GF-D8 (cell line): ENCODE measurements around the gene GATA5.

Experiments used
- DNase-seq: peaks from one replicate; lab custom pipeline; 2025; lab: John Stamatoyannopoulos, UW

GATA5 gene

GRCh38 chr20:62472138-62472940 is 3.5 kb downstream of the GATA5 start:
- DNase-seq, result no peak

DNA sequence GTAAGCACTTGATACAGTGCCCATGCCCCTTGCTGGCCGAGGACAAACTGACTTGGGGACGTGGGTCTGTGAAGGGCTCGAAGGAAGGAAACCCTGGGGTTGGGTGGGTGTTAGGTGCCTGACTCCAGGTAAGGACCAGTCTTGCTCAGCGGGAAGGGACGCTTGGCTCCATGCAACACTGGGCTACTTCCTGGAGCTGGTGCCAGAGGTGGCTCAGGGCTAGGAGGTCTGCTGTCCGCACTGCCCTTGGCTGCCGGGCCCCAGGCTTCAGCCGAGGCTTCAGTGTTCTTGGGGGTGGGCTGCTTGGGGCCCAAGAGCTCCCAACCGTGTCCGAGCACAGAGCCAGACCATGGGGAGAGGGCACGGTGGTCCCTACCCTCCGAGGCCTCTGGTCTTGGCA is 5.3 kb downstream of the GATA5 start:
- no peak for DNase-seq

DNA sequence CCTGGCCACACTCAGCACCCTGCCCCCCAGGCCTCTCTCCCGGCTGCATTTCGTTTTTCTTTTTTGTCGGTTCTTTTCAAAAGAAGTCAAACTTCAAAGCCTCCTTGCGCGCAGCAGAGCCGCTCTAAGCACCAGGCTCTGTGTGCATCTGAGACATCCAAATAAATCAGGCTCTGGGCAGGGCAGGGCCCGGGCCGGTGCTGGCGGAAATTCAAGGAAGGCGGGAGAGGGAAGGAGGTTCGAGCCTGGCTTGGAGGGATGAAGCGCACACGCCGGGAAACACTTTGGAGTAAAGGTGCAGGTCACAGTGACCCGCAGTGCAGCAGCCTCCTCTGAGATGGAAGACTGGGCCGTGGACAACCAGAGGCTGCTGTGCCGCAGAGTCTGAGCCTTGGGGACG is 5.8 kb downstream of the GATA5 start:
- DNase-seq, result no peak

- DNase-seq, result no peak
Observed at GRCh38 chr20:62469352-62469751, 6.4 kb downstream of the GATA5 start.

- no peak for DNase-seq
Observed at GRCh38 chr20:62466806-62467537, 8.8 kb downstream of the GATA5 start.

DNA sequence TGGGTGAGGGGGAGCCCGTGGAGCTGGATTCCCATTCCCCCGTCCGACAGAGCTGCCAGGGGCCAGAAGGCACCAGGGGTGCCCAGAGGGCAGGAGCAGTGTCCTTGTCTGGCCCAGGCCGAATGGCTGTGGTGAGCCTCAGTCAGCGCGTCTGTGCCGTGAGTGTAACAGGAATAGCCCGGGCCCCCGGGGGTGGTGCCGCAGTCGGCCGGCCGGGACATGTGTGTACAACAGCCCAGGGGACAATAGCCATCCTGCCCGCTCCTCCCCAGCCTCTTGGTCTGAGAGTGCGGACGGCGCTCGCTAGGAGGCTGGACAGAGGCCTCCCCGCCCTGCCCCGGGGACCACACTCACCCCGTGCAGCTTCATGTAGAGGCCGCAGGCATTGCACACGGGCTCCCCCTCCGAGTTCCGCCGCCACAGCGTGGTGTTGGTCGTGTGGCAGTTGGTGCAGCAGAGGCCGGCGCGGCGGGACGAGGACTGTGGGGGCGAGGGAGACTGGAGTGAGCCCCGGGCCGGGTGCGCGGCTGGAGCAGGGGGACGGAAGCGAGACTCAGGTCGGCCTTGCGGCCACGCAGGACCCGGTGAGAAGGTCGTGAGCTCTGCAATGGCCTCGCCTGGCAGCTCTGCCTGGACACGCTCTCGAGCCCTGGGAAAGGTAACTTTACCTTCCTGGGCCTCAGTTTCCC is 9.6 kb downstream of the GATA5 start:
- no peak for DNase-seq

DNA sequence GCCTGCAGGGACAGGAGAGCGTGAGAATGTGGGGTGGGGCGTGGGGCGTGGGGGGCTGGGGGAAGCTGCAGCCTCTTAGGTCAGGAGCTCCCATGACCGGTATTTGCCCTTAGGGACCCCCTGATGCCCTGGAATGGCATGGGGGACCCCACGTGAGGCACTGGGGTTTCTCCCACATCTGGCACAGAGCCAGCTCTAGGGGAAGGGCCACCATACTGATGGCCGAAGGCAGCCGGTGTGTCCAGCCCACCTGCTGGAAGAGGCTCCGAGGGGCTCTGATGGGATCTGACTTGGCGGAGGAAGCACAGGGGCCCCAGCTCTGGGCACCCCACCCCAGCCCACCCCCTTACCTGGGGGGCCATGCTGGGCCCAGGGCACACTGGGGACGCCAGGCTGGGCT is 10.8 kb downstream of the GATA5 start:
- DNase-seq, result no peak

DNA sequence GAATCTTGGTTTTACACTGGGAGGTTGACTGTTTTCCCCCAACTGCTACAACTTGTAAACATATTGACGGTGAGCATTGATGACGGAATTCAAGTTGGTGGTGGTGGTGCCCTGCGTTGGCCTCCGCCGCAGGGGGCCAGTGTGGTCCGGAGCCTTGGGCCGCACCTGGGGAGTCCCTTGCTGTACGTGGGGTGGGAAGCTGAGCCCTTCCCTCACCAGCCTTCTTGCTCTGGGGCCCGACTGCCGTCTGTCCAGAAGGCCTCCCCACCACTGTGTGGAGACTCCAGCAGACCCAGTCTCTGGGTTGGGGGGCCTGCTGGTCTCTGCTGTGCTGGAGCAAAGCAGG is 11.4 kb downstream of the GATA5 start:
- DNase-seq, result no peak

DNA sequence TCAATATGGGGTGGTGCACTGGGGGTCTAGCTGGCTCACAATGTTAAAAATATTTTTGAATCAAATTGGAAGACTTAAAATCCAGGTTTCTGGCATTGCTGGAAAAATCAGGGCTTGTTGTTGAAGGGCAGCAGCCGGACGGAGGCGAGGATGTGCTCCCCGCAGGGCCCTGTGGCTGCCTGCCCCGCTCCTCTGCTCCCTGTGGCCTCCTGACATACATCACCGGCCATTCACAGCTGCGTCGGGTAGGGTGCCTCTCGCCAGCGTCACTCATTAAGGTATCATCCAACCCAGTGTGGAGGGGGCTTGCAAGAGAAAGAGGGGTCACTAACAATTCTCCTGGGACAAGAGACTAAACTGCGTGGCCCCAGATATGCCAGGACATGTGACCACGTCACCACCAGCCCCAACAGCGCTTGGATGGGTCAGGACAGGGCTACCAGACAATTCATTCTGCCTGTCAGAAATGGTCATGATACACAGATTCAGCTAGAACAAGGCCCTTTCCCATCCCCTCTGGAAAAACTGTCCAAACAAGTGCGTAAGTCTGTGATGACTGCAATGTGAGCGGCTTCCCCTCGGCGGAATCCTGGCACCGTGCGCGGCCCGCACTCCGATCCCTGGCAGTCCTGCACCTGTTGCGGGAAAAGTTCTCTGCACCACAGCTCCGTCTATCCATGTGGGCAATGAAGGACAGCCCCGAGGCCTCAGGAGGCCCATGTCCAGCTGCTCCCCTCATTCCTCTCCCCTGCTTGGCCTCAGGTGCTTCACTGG is 12.0 kb downstream of the GATA5 start:
- DNase-seq, result no peak

DNA sequence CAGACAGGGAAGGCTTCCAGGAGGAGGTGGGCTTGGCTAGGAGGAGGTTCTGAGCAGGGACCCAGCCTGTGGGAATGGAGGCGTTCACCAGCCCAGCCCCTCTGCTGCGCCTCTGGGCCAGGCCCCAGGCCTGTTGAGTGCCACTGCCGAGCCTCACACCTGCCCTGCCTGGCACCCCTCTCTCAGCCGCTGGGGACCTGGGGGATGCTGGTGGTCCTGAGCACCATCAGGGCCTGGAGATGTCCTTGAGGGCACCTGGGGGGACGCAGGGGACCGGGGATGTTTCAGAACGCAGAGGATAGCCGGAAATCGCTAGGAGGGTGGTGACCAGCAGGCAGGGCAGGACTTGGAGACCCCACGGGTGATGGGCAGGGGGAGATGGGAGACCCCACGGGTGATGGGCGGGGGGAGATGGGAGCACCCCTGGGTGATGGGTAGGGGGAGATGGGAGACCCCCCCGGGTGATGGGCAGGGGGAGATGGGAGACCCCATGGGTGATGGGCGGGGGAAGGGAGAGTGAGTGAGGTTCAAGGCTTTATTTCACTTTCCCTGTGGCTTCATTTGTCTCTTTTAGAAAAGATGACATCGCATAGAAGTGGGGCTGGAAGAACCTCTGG is 12.7 kb downstream of the GATA5 start:
- DNase-seq, result no peak

- DNase-seq, result no peak
Observed at GRCh38 chr20:62461834-62462233, 14.0 kb downstream of the GATA5 start.

DNA sequence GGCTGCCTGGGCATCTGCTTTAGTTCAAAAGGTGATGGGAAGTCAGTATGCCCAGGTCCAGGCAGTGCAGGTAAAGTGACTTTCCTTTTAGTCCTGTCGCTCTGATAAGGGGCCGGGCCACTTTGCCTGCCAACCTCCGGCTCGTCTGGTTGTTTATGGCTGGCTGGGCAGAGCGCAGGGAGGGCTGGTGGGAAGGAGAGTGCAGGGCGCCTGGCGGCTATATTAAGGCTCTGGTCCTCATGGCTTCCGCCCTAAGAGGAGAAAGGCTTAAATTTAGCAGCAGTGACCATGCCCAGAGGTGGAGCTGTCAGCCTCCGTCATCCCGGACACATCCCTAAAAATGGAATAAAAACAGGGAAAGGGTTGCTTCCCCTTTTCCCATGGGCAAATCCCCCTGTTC is 14.6 kb downstream of the GATA5 start:
- no peak for DNase-seq

DNA sequence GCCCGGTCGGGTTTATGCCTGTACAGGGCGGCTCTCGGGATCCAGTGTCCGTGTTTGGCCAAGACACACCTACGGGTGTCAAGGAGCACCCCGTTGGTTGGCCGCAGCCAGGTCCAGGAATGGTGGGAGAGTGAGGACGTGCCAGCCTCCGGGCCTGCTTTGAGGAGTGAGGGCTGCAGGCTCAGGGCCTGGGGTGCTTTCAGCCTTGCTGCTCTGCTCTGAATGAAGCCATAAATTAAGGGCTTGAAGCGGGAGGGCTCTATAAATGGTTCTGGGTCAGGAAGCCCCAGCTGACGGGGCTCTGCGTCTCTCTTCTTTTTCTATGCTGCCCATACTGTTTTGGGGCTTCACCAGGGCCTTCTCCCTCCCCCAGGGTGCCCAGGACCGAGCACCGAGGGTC is 15.1 kb downstream of the GATA5 start:
- no peak for DNase-seq

GRCh38 chr20:62459488-62459887 is 16.3 kb downstream of the GATA5 start:
- no peak for DNase-seq

- DNase-seq, result no peak
Observed at GRCh38 chr20:62458275-62459251, 17.2 kb downstream of the GATA5 start.

DNA sequence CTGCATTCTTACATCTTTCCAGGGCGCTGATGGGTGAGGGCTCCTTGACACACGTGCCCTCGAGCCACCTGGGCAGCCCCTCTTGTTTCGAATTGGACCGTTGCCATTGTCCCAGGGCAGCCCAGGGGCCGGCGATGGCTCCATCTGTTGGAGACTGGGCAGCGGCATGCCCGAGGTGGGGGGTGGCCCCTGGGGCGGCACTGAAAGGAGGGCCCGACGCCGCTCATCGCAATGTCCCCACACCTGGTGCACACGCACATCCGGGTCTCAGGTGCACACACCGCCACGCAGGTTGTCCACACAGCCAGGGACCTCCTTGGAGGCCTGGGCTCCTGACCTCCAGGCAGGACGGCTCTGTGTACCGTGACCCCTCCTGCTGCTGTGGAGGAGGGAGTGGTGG is 18.0 kb downstream of the GATA5 start:
- no peak for DNase-seq

DNA sequence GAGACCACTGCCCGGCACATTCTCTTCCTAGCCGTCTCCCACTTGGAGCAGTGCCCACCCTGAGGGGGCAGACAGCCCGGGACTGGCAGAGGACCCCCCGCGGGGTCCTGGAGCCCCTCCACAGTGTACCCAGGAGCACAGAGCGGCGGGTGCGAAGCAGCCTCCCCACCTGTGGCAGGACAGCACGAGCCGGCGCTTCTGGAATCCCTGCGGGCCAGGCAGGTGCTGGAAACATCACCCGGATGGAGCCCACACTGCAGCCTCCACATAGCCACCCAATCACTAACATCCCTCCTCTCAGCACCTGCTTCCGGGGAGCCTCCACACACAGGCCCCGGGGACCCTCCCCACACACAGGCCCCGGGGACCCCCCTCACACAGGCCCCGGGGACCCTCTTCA is 18.7 kb downstream of the GATA5 start:
- DNase-seq, result no peak

- no peak for DNase-seq
Observed at GRCh38 chr20:62455929-62456328, 19.9 kb downstream of the GATA5 start.

DNA sequence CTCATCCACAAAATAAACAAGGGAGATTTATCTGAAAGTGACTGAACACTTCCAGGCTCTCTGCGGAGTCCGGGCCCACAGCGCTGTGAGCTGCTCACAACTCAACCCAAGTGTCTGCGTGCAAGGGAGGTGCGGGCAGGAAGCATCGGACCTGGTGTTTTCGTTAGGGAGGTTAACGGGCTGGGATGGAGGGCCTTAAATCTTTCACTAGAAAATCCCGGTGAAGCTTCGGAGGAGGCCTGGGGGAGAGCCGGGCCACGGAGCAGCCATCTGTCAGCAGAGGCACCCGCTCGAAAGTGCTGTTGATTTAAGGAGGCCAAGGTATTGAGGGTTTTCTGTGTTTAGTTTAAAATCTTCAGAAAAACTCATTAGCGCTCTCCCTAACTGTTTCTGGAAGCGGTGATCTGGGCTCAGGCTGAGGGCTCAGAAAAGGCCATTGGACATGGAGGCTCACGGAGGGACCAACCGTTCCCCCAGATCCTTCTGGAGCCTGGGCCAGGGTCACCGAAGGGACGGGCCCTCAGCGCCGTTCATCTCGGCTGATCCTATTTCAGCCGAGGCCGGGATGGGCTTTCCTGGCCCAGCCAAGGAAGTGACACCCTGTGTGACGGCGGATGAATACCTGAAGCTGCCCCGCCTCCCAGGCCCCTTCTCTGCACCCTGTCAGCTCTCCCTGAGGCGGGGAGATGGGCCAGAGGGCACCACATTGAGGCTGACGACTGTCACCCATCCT is 20.7 kb downstream of the GATA5 start:
- DNase-seq, result no peak

DNA sequence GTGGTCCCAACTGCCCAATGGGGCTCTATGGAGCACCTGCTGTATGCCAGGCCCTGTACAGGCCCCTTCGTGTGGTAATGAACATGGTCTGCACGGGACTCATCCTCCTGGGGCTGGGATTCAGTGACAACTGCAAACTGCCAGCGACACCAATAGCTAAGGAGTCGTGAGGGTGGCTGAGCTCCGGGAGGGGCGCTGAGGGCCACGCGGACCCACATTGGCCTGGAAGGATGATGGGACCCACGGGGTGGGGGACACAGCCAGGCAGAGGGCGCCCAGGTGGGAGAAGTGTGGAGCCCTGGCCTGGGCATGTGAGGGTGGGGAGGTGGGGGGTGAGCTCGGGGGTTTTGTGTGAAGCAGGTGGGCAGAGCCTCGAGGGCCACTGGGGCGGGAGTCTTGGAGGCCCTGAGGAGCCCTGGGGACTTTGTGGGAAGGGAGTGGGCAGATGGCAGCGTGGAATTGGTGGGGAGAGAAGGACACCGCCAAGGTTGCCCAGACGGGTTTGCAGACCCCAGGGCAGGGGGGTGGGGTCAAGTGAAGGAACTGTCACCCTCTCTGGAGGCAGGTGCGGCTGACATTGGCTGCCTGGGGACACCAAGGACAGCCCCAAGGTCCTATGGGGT is 22.5 kb downstream of the GATA5 start:
- DNase-seq, result no peak
